HG03432 (cell line): ENCODE results near the gene GKAP1.
"Not testable (repeated sequence)": the region's sequence is repeated elsewhere in the genome, so short reads cannot be mapped to it uniquely, and the experiment has no call there.

ENCODE experiments used
- ATAC-seq: cut with Tn5 transposase; IDR thresholded peaks from one replicate; pipeline ENCODE4 v1.9.1; 2021; ENCODE audit warnings: mild to moderate bottlenecking, moderate library complexity; ENCODE audit not compliant: unreplicated experiment

Gene GKAP1

GRCh38 chr9:83733739-83734138, 83.8 kb downstream of the GKAP1 start:
- ATAC-seq = no peak

- ATAC-seq = not testable (repeated sequence)
Observed at GRCh38 chr9:83728591-83729368, 88.8 kb downstream of the GKAP1 start.

- no peak for ATAC-seq
Observed at GRCh38 chr9:83724436-83724835, 93.1 kb downstream of the GKAP1 start.

GRCh38 chr9:83722726-83723495, 94.7 kb downstream of the GKAP1 start:
- no peak for ATAC-seq

GRCh38 chr9:83721509-83721908, 96.1 kb downstream of the GKAP1 start:
- no peak for ATAC-seq

GRCh38 chr9:83715794-83716193, 101.8 kb downstream of the GKAP1 start:
- no peak for ATAC-seq

- no peak for ATAC-seq
Observed at GRCh38 chr9:83715221-83715620, 102.3 kb downstream of the GKAP1 start.

GRCh38 chr9:83714329-83714728, 103.2 kb downstream of the GKAP1 start:
- ATAC-seq = peak; percentile 44

GRCh38 chr9:83708515-83709158, 108.9 kb downstream of the GKAP1 start:
- ATAC-seq = peak; percentile 46

GRCh38 chr9:83707768-83708514, 109.6 kb downstream of the GKAP1 start, which contains the start of gene UBQLN1:
TSS of gene UBQLN1 (minus strand) at chr9:83707958. CDS start at chr9:83707679, 279 bp downstream.
- ATAC-seq = peak; percentile 84

GRCh38 chr9:83707518-83707767, 110.1 kb downstream of the GKAP1 start:
- peak; percentile 63 for ATAC-seq

GRCh38 chr9:83706676-83707517, 110.7 kb downstream of the GKAP1 start:
- ATAC-seq = peak; percentile 26

GRCh38 chr9:83705219-83705651, 112.3 kb downstream of the GKAP1 start:
- ATAC-seq = not testable (repeated sequence)

- ATAC-seq = no peak
Observed at GRCh38 chr9:83701769-83702168, 115.8 kb downstream of the GKAP1 start.

GRCh38 chr9:83701286-83701685, 116.3 kb downstream of the GKAP1 start:
- peak; percentile 24 for ATAC-seq

- peak; percentile 30 for ATAC-seq
Observed at GRCh38 chr9:83699615-83700014, 118.0 kb downstream of the GKAP1 start.

GRCh38 chr9:83698976-83699585, 118.5 kb downstream of the GKAP1 start:
- ATAC-seq = peak; percentile 50

- no peak for ATAC-seq
Observed at GRCh38 chr9:83691492-83691891, 126.1 kb downstream of the GKAP1 start.
